Measurements from ENCODE around the gene TNFRSF8.
A peak's percentile ranks its signal among the peaks of the same experiment; 100 is the strongest.
"Not testable (repeated sequence)": the region's sequence is repeated elsewhere in the genome, so short reads cannot be mapped to it uniquely, and the experiment has no call there.

The TNFRSF8 gene

DNA sequence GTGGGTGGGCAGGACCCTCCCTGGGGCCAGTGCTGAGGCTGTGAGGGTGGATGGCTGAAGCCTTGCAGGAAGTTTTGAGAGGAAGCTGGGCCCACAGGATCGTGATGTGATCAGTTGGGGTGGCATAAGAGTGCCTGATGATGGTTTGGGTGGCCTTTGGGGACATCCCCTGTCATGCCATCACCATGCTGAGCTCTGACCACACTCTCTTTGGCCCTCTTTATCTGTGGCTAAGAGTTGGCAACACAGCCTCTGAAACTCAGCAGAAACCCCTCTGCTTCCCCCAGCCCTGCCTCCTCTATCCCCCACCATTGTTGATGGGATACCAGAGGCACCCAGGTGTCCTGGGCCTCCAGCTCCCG, 24.0 kb upstream of the TNFRSF8 start:
- no peak for DNase-seq

DNA sequence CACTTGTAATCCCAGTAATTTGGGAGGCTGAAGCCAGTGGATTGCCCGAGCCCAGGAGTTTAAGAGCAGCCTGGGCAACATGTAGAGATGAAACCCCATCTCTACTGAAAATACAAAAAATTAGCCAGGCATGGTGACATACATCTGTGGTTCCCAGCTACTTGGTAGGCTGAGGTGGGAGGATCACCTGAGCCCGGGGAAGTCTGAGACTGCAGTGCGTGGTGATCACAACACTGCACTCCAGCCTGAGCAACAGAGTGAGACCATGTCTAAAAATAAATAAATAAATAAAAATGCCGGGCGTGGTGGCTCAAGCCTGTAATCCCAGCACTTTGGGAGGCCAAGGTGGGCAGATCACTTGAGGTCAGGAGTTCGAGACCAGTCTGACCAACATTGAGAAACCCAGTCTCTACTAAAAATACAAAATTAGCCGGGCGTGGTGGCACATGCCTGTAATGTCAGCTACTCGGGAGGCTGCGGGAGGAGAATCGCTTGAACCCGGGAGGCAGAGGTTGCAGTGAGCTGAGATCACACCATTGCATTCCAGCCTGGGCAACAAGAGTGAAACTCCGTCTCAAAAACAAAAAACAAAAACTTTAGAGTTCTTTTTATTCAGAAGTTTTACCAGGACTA, 23.2 kb upstream of the TNFRSF8 start:
- not testable (repeated sequence) for DNase-seq

DNA sequence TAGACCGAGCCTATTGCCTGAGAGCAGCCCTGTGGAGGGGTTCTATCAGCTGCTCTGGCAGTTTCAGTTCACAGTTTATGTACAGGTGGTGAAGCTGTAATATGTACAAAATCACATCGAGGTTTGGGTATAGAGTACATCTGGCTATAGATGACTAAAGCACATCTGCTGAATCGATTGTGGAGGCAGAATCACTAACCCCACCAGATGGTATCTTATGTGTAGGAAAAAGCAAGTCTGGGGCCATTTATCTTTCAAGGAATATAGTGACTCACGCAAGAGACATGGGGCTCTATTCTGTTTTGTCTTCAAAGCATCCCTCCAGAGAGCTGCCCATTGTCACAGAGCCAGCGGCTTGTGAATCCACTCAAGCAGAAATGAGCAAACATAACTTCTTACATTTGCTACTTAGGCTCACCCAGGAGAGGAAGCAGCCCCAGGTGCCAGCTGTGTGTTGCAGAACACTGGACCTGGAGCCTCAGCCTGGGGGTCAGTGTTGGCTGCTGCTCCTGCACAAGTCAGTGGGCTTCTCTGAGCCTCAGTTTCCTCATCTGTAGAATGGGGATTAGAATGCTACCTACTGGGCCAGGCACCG, 22.5 kb upstream of the TNFRSF8 start:
- no peak for DNase-seq

DNA sequence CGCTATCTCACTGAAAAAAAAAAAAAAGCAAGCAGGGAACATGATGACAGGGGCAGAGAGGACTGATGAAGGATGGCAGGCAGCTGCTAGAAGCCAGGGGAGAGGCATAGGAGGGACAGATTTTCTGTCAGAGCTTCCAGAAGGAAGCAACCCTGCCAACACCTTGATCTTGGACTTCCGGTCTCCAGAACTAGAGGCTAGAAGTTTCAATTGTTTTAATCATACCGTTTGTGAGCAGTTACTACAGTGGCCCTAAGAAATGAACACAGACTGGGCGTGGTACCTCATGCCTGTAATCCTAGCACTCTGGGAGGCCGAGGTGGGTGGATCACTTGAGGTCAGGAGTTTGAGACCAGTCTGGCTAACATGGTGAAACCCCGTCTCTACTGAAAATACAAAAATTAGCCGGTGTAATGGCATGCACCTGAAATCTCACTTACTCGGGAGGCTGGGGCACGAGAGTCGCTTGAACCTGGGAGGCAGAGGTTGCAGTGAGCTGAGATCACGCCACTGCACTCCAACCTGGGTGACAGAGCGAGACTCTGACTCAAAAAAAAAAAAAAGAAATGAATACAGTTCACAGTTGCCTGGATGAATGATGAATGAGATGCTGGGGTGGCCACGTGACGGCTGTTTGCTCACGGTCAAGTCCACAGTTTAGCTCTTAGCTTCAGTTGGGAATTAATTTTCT, 18.8 kb upstream of the TNFRSF8 start:
- DNase-seq: not testable (repeated sequence)

DNA sequence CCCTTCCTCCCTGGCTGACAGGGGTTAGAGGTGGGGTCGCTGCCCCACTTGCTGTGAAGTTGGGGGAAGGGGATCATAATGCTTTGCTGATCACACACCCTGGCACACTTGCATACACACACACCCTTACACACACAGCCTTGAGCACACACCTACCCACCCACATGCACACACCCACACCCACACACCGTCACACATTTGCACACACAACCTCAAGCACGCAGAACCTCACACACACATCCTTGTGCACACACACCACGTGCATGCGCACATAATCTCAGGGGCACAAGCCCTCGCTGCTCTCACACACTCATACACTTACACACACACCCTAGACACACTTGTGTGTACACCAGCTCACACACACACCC, 16.4 kb upstream of the TNFRSF8 start:
- DNase-seq: no peak

DNA sequence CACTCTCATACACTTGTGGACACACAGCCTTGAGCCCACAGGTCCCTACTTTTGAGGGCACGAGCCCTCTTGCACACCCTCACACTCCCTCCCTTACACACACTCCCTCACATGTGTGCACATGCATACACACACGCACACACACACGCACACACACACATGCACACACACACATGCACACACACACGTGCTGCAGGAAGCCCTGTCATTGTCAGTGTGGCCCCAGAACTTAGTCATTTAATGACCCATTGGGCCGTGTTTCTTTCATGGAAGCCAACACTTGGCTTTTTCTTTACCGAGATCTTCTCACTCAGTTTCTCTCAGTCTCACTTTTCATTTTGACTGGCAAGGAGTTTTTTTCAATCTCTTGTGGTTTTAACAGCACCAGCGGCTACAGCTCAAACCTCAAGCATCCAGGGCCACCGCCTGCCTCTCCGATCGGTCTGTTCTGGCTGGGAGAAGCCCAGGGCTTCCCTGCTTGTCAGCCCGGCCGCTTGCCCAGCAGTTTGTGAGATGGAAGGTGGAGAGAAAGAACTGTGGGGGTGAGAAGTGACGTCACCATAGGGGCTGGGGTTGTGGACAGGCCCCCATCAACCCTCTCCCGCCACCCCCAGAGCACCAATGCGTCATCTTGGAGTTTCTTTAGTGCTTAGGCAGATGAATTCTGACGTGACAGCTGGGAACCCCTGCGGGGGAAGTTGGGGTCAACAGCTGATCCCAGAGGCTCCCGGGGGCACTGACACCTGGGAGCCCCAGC, 15.8 kb upstream of the TNFRSF8 start:
- no peak for DNase-seq

DNA sequence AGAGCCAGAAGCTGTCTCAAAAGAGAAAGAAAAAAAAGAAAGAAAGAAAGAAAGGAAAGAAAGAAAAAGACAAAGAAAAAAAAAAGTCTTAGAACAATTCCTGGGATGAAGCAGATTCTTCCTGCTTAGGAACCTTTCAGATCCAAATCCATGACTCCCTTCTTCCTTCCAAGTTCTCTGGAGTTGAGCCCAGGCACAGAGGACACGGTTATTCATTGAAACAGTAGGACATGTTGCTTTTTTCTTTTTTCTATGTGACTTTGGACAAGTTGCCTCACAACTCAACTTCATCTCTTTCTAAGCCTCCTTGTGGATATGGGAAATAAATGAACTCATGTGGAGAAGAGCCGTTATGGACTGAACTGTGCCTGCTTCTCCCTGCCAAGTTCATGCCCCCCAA, 14.7 kb upstream of the TNFRSF8 start:
- DNase-seq: no peak

DNA sequence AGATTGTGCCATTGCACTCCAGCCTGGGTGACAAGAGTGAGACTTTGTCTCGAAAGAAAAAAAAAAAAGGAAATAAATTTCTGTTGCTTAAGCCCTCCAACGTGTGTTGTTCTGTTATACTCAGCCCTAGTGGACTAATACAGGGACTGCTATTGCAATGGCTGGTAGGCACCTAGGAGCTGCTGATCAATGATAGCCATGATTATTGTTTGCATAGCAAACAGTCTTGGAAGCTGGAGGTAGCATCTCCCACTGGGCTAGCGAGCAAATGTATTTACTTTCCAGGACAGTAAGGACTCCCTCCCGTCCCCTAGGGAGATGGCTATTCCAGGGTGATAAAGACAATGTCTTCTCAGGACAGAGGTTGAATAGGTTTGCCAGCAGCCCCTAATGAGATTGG, 13.5 kb upstream of the TNFRSF8 start:
- no peak for DNase-seq

DNA sequence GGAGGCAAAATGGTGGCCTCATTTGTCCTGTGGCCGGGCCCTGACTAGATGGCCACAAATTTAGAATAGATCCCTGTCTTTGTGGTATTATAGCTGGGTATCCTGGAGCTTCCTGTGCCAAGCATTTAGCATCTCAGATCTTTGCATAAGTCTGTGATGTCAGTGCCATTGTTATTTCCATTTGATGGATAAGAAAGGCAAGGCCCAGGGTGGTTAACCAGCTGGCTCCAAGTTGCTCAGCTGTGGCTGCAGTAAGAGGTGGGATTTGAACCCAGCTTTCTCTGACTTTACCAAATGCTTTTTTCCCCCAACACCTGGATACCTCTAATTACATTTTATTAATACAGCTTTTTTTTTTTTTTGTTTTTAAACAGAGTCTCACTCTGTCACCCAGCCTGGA, 11.7 kb upstream of the TNFRSF8 start:
- no peak for DNase-seq

DNA sequence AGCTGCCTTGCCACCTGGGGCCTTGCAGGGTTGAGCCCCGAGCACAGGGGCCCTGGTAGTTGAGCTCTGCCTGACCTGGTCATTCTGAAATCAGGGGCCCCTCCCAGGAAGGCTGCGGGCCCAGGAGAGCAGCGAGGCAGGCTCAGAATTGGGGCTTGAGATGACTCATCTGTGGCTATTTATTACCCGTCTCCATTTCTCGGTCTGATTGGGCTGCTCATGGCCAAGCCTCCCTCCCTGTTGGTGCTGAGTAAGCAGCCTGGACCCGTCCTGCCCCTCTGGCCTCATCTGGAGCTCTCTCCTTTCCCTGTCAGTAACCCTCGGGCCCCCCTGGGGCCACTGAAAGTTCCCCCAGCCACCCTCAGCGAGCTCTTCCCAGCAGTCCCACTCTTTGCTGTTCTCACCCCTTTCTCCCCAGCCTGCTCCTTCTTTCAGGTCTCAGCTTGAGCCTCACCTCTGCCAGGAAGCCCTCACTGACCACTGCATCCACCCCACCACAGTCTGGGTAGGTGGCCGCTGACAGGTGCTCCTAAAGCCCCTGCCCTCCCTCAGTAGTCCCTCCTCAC, 11.0 kb upstream of the TNFRSF8 start:
- no peak for DNase-seq

DNA sequence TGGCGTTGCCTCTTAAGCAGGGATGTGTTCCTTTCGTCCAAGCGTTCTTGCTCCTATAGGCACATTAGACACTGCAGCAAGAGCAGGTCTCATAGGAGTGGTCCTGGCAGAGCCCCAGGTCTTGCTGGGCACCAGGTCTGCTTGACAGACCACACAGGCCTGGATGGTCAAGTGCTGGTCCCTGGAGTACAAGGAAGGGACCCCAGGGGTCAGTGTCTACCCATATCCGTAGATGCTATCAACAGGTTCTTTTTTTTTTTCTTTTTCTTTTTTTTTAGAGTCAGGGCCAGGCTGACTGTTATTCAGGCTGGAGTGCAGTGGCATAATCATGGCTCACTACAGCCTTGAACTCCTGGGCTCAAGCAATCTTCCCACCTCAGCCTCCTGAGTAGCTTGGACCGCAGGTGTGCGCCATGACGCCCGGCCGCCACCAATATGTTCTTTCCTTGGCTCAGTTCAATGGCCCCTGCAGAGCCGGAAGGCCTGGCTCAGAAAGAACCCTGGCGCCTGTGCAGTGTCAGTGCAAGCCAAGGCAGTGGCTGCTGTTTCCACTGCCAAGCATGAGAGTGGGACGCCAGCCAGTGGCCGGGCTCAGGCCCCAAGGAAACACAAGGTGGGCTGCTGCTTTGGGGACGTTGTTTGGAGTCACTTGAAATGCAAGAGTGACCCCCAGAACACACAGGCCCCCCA, 10.0 kb upstream of the TNFRSF8 start:
- peak; percentile 29 for DNase-seq

DNA sequence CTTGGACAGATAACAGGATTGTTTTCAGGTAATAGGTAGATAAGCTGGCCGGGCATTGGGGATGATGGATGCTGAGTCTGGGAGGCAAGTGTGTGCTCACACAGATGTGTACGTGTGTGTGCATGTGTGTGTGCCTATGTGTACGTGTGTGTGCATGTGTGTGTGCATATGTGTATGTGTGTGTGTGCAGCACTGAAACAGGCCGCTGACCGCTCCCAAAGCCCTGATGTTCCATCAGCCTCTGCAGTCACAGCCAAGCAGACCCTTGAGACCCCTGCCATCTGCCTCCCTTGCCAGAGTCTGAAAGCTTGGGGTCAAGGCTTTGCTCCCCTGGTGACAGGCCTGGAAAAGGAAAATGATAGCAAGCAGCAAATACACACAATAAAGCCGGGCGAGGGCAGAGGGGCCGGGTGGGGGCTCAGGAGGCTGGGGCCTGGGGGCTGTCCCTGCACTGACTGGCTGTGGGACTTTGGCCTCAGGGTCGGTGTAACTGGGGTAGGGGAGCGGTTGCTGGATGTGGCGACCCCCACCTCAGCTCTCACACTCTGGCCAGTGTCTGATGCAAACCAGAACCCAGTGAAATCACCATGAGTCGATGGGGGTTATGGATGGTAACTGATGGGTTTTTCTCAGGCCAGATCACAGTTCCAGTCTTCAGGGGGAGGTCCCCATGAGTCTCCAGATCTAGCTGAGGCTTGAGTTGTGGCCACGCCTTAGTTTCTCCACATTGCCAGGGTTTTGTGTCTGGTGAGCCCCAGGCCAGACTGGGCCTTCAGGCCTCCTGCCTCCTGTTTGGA, 9.2 kb upstream of the TNFRSF8 start:
- peak; percentile 46 for DNase-seq

DNA sequence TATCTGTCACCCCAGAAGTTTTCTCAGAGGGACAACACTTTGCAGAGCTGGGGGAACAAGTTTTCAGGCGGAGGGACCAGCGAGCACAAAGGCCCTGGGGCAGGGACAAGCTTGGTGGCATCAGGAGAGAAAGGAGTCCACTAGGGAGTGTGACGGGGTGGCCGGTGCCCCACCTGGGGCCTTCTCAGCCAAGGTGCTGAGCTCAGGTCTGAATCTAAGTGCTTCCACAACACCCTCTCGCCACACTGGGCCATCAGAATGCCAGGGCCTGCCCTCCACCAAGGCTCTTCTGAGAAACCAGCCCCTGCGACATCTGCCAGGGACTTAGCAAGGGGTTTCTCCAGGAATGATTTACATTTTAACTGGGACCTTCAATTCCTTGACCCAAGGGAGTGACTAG, 7.8 kb upstream of the TNFRSF8 start:
- no peak for DNase-seq

DNA sequence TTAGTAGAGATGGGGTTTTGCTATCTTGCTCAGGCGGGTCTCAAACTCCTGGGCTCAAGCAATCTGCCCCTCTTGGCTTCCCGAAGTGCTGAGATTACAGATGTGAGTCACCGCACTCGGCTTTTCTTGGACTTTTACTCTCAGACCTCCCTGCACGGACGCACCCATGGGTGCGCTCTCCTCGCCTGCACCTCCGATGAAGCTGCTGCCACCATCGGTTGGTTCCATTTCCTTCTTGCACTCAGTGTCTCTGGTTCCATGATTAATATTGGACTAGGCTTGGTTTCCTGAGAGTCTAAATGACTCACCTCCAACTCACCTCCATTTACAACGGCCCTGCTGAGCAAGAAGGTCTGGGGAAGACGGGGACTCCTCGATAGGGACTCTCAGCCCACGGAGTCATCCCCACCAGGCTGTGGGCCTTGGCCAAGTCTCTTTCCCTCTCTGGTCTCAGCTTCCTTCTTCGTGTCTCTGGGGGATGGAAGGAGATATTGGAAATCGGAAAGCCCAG, 6.7 kb upstream of the TNFRSF8 start:
- DNase-seq: no peak

DNA sequence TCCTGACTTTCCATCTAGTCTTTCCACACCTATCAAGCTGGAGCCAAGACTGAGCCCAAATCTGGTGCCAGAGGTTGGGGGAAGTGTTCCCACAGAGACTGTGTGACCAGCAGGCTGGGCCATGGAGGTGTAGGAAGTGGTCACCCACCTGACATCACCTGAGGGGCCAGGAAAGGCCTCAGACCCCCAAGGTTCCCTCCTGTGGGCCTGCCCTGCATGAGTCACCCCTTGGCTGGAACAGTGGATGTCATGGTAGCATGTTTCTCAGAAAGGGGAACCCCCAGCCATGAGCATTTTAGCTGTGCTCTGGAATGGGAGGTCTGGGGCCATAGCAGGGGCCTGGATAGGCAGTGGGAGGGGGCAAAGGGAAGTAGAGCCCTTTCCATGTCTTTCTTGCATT, 5.7 kb upstream of the TNFRSF8 start:
- DNase-seq: no peak

DNA sequence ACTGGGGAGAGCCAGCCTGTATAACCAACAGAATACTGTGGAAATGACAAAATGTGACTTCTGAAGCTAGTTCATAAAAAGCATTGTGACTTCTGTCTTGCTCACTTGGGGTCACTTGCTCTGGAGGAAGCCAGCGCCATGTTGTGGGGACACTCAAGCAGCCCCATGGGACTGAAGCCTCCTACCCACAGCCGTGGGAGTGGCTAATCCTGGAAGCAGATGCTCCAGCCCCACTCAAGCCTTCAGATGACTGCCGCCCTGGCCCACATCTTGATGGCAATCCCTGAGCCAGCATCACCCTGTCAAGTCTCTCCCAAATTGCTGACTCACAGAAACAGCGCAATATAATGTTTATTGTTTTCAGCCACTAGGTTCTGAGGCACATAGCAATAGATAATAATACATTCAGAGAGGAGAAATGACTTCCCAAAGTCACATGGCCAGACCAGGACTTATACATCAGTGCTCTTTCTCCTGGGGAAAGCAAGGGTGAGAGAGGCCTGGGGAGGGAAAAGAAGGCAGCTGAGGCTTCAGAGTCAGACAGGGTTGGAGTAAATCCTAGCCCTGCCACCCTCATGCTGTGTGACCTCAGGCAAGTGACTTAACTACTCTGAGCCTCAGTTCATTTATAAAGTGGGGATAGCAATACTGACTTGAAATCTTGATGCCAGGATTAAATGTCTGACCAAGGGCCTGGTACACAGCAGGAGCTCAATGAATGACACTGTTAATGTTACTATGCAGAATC, 5.0 kb upstream of the TNFRSF8 start:
- DNase-seq: no peak

DNA sequence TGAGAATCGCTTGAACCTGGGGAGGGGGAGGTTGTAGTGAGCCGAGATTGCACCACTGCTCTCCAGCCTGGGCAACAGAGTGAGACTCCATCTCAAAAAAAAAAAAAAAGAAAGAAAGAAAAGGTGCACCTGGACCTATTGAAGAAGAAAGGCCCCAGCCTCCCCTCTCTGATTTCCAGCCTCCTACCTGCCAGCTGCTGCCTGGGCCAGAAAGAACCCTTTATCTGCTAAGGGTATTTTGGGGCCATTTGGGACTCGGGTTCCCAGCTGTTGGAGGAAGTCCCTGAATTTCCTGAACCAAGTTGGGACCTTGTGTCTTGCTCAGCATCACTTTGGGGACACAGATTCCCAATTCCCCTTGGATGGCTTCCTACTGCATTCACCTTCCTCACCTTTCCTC, 3.9 kb upstream of the TNFRSF8 start:
- DNase-seq: no peak

DNA sequence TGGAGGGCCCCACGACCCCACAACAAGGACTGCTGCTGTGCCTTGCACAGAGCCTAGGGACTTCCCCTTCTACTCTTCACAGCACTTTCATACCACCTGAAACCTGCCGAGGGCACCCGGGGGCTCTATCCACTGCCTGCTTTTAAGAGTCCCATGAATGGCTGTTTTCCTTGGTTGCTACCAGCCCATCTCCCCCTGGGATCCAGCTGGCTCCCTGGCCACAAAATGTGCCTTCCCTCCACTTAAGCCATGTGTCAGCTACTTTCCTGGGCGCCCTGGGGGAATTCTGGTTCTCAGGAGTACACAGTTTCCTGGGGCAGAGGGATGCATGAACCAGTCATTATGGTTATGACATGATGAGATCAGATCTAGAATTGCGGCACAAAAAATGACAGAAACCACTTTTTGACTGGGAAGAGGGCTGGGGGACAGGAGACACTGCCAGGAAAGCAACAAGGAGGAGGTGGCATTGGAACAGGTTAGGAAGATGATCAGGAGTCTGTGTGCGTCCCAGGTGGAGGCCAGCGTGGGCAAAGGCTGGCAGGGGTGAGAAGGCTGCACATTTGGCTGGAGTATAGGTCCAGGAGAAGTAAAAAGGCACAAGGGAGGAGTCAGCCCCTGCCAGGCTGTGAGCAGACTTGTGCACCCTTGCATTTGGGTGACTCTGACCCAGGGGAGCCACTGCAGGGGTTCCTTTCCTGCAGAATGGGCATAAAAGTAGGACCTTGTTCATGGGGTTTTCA, 3.2 kb upstream of the TNFRSF8 start:
- no peak for DNase-seq

DNA sequence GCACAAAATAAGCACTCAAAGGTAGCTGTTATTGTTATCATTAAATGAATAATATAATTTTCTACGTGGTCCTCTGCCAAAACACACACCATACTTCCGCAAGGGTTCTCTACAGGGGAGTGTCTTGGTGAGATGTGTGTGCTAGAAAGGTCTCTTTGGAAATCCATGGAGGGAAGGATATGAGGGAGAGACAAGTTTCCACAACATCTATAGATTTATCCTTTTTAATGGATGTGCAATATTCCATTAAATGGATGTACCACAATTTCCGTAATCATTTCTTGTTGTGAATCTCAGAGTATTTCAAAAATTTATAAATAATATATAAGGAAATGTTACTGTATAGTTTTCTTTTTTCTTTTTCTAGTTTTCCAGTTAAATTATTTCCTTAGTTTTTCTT, 2.6 kb upstream of the TNFRSF8 start:
- no peak for DNase-seq

Data from retina (tissue), 1 donor.